WTC11 (cell line): ENCODE results near the gene AMOTL1.

Experiments
- ESRRA ChIP-seq: sonication (generic); formaldehyde crosslinking; IDR thresholded peaks from 2 replicates; pipeline ENCODE4 v1.8.1; 2022; ENCODE audit warnings: mild to moderate bottlenecking, missing genetic modification reagents, borderline replicate concordance
- RORB ChIP-seq: fragments of 250-450 bp; sonication (Bioruptor Pico); IDR thresholded peaks from 2 replicates; pipeline ENCODE4 v1.9.0; 2021; ENCODE audit warnings: mild to moderate bottlenecking
- TF ChIP-seq, protein P1 (sequence below): fragments of 200-600 bp; IDR thresholded peaks from 2 replicates; pipeline ENCODE4 v1.8.0; 2022; ENCODE audit warnings: antibody characterized with exemption
- TF ChIP-seq, protein P2 (sequence below): sonication (generic); formaldehyde crosslinking; IDR thresholded peaks from 2 replicates; pipeline ENCODE4 v1.8.1; 2023; ENCODE audit warnings: mild to moderate bottlenecking, missing genetic modification reagents
- TF ChIP-seq, protein P3 (sequence below): sonication (generic); formaldehyde crosslinking; IDR thresholded peaks from 2 replicates; pipeline ENCODE4 v1.8.1; 2023; ENCODE audit warnings: mild to moderate bottlenecking, missing genetic modification reagents, moderate library complexity

DNA sequence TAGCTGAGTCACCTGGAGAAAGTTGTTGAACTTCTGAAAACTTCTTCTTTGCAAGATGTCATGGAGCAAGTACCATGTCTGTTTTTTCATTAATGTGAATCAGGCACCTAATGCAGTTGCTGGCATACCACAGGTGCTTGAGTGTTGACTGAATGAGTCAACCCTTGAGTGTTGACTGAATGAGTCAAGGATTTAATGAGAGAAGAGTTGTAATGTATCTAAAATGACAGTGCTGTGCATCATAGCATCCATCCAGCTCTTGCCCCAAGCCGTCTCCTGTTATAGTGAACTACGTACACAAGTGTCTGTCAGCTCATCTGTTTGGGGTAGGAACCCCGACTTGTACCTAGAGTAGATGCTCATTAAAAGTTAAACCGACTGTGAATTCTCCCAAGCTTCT, 112.1 kb downstream of the AMOTL1 start:
- no peak for TF ChIP-seq ESRRA
- TF ChIP-seq, protein P1, sequence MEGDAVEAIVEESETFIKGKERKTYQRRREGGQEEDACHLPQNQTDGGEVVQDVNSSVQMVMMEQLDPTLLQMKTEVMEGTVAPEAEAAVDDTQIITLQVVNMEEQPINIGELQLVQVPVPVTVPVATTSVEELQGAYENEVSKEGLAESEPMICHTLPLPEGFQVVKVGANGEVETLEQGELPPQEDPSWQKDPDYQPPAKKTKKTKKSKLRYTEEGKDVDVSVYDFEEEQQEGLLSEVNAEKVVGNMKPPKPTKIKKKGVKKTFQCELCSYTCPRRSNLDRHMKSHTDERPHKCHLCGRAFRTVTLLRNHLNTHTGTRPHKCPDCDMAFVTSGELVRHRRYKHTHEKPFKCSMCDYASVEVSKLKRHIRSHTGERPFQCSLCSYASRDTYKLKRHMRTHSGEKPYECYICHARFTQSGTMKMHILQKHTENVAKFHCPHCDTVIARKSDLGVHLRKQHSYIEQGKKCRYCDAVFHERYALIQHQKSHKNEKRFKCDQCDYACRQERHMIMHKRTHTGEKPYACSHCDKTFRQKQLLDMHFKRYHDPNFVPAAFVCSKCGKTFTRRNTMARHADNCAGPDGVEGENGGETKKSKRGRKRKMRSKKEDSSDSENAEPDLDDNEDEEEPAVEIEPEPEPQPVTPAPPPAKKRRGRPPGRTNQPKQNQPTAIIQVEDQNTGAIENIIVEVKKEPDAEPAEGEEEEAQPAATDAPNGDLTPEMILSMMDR = no peak
- TF ChIP-seq, protein P2, sequence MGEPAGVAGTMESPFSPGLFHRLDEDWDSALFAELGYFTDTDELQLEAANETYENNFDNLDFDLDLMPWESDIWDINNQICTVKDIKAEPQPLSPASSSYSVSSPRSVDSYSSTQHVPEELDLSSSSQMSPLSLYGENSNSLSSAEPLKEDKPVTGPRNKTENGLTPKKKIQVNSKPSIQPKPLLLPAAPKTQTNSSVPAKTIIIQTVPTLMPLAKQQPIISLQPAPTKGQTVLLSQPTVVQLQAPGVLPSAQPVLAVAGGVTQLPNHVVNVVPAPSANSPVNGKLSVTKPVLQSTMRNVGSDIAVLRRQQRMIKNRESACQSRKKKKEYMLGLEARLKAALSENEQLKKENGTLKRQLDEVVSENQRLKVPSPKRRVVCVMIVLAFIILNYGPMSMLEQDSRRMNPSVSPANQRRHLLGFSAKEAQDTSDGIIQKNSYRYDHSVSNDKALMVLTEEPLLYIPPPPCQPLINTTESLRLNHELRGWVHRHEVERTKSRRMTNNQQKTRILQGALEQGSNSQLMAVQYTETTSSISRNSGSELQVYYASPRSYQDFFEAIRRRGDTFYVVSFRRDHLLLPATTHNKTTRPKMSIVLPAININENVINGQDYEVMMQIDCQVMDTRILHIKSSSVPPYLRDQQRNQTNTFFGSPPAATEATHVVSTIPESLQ (CRISPR knock-in tag) = no peak
- TF ChIP-seq RORB (CRISPR knock-in tag) = no peak
- TF ChIP-seq, protein P3, sequence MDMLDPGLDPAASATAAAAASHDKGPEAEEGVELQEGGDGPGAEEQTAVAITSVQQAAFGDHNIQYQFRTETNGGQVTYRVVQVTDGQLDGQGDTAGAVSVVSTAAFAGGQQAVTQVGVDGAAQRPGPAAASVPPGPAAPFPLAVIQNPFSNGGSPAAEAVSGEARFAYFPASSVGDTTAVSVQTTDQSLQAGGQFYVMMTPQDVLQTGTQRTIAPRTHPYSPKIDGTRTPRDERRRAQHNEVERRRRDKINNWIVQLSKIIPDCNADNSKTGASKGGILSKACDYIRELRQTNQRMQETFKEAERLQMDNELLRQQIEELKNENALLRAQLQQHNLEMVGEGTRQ (CRISPR knock-in tag) = no peak
